A549 treated with ZK216348 at 1 μM for 4 hours (cell line): ENCODE measurements around the gene PGRMC2. TPM values are rescaled to one million over a fixed set of nuclear protein-coding genes. Genes with fewer than 3 reads are reported as not detected.

Experiments used
- total RNA-seq: library from RNA; stranded (reverse); fragments of 200-300 nt; extraction: Qiagen RNA extraction; gene quantifications from 5 replicates; pipeline ENCODE4 v1.2.3, GENCODE V29; 2022; ENCODE audit warnings: low read depth

The PGRMC2 gene, protein sequence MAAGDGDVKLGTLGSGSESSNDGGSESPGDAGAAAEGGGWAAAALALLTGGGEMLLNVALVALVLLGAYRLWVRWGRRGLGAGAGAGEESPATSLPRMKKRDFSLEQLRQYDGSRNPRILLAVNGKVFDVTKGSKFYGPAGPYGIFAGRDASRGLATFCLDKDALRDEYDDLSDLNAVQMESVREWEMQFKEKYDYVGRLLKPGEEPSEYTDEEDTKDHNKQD
- 57.6 to 147 TPM (median 83.2 TPM) in 5 replicates for total RNA-seq

DNA sequence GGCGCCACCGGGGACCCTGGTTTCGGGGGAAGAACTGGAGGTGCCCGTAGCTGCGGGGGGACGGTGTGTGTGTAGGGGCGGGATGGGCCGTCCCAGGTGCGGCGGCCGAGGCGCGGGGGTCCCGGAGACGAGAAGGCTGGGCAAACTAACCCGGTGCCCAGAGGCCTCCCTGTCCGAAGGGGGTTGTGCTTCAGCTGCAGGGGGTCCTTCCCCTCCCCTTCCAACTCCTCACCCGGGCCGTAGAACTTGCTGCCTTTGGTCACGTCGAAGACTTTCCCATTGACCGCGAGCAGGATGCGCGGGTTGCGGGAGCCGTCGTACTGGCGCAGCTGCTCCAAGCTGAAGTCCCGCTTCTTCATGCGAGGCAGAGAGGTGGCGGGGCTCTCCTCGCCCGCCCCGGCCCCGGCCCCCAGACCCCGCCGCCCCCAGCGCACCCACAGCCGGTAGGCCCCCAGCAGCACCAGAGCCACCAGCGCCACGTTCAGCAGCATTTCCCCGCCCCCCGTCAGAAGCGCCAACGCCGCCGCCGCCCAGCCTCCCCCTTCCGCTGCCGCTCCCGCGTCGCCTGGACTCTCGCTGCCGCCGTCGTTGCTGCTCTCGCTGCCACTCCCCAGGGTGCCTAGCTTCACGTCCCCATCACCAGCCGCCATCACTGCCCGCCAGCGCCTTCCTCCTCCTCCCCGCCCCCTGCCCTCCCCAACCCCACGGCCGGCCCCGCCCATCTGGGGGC is at the start of gene PGRMC2:
Gene PGRMC2 (minus strand): TSS at position 673 of the 730 bp plus-strand sequence. CDS start 23 bp downstream, at position 650.

Other genes starting within 250 kb of the PGRMC2 start
- gene LARP1B, start 226.5 kb downstream of the PGRMC2 start, total RNA-seq = 9.4 to 21.4 TPM (median 12.4 TPM) in 5 replicates